Fibroblast of the aortic adventitia (primary cell): ENCODE data around the gene DPM2. TPM values are rescaled to one million over a fixed set of nuclear protein-coding genes. Genes with fewer than 3 reads are reported as not detected.

Source experiments
- DNase-seq: peaks from one replicate; pipeline ENCODE4 v3.0.0-alpha.2; 2010; ENCODE audit warnings: low read depth
- H3K4me3 ChIP-seq: 2 replicates; pipeline ENCODE4 v1.5.1; 2011; ENCODE audit warnings: low read depth, mild to moderate bottlenecking, control low read depth, low read length, moderate library complexity
- total RNA-seq: library from RNA; depleted of rRNA; stranded (reverse); fragments of >200 nt; gene quantifications from 2 replicates; pipeline ENCODE4 v1.2.3, GENCODE V29; 2012; ENCODE audit warnings: low replicate concordance
- TF ChIP-seq, protein P1 (sequence below): IDR thresholded peaks from 2 replicates; pipeline ENCODE4 v1.5.1; 2011; ENCODE audit warnings: mild to moderate bottlenecking, low read length, control low read depth, inconsistent platforms; ENCODE audit not compliant: insufficient read depth

Gene DPM2
- total RNA-seq, 1 donor: 19.9 TPM

GRCh38 chr9:127973169-127974000 lies 35.7 kb upstream of the DPM2 start:
- DNase-seq: no peak
- TF ChIP-seq, protein P1, sequence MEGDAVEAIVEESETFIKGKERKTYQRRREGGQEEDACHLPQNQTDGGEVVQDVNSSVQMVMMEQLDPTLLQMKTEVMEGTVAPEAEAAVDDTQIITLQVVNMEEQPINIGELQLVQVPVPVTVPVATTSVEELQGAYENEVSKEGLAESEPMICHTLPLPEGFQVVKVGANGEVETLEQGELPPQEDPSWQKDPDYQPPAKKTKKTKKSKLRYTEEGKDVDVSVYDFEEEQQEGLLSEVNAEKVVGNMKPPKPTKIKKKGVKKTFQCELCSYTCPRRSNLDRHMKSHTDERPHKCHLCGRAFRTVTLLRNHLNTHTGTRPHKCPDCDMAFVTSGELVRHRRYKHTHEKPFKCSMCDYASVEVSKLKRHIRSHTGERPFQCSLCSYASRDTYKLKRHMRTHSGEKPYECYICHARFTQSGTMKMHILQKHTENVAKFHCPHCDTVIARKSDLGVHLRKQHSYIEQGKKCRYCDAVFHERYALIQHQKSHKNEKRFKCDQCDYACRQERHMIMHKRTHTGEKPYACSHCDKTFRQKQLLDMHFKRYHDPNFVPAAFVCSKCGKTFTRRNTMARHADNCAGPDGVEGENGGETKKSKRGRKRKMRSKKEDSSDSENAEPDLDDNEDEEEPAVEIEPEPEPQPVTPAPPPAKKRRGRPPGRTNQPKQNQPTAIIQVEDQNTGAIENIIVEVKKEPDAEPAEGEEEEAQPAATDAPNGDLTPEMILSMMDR: no peak
- no peak overlapping the region for H3K4me3 ChIP-seq

GRCh38 chr9:127972236-127972871 lies 34.7 kb upstream of the DPM2 start:
- TF ChIP-seq, protein P1: no peak
- no peak for DNase-seq
- H3K4me3 ChIP-seq: peak overlapping the region; percentile 6

- DNase-seq: no peak
- TF ChIP-seq, protein P1: no peak
- no peak overlapping the region for H3K4me3 ChIP-seq
Measured at GRCh38 chr9:127971357-127972235, 33.9 kb upstream of the DPM2 start.

DNA sequence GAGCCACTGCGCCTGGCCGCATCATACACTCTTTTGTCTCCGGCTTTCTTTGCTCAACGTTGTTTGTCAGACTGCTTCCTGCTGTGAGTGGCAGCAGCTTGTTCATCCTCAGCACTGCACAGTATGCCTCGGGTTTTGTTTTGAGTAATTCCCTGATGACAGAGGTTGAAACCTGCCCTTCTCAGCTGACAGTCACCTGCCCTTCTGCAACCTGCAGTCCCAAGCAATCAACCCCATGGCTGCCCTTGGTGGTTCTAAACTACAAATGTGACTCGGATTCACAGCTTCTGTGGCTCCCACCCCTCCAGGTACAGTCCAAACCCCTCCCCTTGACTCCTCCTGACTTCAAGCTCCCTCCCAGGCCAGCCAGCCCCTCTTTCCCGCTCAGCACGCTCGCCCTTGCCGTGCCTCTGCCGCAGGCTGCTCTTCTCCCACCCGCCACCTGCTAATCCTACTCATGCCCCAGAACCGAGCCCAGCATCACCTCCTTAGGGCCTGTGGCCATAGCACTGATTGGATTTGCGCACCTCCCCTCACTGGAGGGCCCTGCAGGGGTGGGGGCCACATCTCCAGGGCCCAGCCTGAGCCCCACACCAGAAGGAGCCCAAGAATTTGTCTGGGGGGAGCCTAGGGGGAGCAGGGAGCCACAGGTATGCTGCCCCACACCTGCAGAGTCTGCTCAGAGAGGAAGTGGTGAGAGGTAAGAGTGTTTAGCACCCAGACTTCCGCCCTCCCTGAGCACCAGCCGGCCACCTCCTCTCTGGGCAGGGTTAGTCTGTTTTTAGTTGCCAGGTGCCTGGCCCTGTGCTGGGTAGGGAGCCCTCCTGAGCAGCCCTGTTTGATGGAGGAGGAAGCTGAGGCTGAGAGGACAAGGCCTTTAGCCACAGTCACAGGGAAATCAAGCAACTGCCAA lies 33.0 kb upstream of the DPM2 start:
- no peak overlapping the region for H3K4me3 ChIP-seq
- TF ChIP-seq, protein P1: no peak
- no peak for DNase-seq

GRCh38 chr9:127968700-127969383 lies 31.2 kb upstream of the DPM2 start:
- TF ChIP-seq, protein P1: no peak
- peak; percentile 92 for DNase-seq
- H3K4me3 ChIP-seq: peak overlapping the region; percentile 13
